Activated gamma-delta T cell (primary cell): ENCODE data around the gene TBL2.
"Not testable (repeated sequence)": the region's sequence is repeated elsewhere in the genome, so short reads cannot be mapped to it uniquely, and the experiment has no call there.

Experiments
- DNase-seq: peaks from one replicate; lab custom pipeline; 2025; lab: John Stamatoyannopoulos, UW

Gene TBL2

GRCh38 chr7:73570521-73570920 lies 7.9 kb downstream of the TBL2 start:
- no peak for DNase-seq

GRCh38 chr7:73569042-73569608 lies 9.3 kb downstream of the TBL2 start:
- no peak for DNase-seq

DNA sequence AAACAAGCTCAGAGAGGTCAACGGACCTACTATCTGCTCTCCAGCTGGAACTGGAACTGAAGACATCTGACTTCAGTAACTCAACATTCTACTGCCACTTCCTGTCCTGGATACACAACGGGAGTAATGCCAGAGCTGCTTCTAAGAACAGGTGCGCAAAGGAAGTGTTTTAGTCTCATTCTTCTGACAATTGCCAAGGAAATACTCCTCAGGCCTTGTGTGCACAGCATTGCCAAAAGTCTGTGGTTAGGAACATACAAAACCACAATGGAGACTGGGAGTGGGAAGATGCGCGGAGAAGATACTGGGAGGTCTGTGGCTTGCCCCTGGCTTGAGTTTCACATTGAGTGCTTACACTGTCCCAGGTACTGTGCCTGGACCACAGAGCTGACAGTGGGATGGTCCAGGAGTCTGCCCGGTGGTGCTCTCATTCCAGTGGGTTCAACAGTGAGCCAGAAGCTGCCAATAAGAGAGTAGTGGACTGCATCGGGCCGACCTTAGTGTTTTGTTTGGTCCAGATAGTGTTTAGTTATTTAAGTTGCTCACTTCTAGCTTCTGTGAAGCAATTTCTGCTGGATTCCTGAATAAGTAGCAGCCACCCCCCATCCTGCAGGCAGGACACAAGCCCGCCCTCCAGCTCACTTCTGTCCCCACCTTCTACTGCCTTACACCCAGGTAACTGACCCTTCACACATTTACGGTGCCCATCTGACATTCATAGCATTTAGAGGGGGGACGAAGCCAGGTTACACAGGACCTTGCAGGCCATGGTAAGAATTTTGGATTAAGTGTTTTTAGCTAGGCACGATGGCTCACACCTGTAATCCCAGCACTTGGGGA lies 10.3 kb downstream of the TBL2 start:
- DNase-seq = no peak

GRCh38 chr7:73567140-73567539 lies 11.2 kb downstream of the TBL2 start:
- DNase-seq = no peak

DNA sequence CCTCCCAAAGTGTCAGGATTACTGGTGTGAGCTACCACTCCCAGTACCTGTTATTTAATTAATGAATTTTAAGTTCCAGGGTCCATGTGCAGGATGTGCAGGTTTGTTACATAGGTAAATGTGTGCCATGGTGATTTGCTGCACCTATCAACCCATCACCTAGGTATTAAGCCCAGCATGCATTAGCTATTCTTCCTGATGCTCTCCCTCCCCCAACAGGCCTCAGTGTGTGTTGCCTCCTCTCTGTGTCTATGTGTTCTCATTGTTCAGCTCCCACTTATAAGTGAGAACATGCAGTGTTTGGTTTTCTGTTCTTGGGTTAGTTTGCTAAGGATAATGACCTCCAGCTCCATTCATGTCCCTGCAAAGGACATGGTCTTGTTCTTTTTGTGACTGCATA lies 11.9 kb downstream of the TBL2 start:
- not testable (repeated sequence) for DNase-seq

DNA sequence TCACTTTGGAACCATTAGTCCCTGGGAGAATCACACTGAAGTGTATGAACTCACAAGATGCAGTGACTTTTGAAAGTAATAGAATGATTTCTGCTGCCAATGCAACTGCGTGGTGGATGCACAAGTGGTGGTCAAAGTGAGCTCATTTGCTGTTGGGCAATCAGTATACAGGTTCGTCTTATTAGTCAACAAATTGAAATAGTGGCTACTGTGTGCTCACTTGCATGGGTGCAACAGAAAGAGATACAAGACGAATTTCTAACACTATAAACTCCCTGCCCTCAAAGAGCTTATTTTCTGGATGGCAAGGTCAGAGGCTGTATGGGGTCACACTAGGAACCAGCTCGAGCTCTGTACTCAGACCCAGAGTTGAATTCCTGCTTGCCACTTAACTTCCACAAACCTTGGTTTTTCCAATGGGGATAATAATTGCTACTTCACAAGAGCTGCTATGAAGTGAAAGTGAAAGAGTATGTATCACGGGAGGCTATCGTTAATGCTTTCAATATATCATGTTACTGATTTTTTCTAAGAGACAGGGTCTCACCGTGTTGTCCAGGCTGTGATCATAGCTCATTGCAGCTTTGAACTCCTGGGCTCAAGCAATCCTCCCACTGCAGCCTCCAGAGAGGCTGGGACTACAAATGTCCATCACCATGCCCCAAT lies 12.6 kb downstream of the TBL2 start:
- DNase-seq = no peak

DNA sequence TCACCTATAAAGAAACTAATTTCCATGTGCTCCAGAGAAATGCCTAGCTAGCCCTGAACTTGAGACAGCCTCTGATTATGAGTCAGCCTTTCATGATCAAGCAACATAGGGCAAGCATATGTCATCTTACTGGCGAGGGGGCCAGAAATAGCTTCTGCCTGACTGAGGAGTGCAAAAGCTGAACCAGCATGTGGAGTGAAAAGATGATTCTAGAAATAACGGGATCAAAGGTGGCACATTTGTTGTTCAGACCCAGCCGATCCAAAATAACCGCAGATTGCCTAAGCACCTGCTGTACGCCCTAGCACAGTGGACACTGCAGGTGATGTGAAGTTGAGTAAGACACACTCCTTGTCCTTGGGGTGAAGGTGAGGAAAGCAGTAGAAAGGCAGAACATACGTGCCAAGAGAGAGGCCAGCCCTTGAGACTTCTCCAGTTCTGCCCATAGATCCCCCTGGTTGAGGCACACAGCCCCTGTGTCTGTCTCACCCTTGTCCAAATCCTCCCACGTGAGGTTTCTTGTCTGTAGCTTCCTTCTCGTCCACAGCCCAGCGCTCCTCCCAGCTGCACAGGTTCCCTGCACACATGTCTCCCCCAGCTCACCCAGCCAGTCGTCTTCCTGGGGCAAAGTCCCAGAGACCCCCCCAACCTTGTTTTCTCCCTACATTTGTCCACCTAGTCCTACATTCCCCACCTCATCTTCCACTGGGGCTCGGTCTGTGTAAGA lies 18.1 kb downstream of the TBL2 start:
- no peak for DNase-seq

- peak; percentile 77 for DNase-seq
Observed at GRCh38 chr7:73557397-73558257, 20.8 kb downstream of the TBL2 start, which contains the start of gene BCL7B. Gene BCL7B, minus strand, starts transcription at chr7:73557690. Its CDS starts 112 bp downstream, at chr7:73557578.

DNA sequence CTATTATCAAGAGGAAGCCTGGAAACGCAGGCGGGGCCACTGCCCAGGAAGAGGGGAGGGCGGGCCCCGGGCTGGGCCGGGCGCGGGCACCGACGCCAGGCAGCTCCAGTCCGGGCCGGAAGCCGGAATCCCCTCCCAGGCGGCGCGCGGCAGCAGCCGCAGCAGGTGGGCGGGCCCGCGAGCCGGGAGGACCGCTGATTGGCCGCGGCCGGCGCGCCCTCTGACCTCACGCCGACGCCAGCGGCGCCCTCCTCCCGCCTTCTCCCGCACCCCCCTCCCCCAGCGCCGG lies 21.3 kb downstream of the TBL2 start:
- DNase-seq = peak; percentile 93

DNA sequence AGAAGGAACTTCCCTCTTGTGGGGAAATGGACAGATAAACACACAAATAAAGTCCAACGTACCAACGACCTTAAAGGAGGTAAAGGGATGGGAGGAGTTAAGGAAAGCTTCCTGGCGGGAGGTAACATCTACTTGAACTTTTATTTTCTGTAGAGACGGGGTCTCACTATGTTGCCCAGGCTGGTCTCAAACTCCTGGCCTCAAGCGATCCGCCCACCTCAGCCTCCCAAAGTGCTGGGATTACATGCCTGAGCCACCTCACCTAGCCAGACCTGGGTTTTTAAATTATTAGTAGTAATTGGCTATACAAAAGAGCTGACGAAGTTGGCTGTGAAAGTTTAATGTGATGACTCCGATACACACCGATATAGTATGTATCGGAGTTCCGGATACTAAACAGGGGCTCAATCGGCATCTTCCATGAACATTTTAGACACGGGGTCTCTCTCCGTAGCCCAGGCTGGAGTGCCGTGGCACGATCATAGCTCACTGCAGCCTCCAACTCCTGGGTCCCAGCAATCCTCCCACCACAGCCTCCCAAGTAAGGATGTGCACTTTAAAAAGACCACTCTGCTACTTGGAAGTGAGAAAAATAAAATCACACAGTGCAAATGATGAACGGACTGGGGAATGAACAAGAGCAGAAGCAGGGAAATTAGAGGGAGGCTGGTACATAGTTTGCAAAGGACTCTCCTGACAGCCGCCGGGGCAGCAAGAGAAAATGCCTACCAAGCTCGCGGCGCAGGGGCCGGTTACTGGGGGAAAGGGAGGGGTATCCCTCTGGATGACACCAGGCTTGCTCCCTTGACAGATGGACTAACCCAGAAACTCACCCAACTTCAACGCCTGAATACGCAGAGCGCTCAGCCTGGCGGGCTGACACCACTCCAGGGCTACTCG lies 21.9 kb downstream of the TBL2 start:
- no peak for DNase-seq

DNA sequence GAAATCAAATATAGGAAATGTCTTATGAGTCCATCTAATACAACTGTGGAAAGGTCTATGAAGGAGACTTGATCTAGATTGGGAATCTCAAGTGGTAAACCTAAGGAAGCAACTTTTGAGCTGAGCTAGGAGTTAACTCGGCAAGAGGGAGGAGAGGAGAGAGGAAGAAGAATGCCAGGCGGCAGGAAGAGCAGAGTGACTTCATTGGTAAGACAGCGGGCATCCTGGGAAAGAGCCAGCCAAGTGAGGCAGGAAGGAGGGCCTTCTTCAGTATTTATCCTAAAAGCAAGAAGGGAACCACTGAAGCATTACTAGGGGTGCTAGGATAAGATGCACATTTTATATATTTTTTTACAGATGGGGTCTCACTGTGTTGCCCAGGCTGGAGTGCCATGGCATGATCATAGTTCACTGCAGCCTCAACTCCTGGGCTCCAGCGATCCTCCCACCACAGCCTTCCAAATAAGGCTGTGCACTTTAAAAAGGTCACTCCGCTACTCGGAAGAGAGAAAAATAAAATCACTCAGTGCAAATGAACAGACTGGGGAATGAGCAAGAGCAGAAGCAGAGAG lies 22.9 kb downstream of the TBL2 start:
- DNase-seq = no peak

GRCh38 chr7:73550093-73550492 lies 28.3 kb downstream of the TBL2 start:
- not testable (repeated sequence) for DNase-seq

GRCh38 chr7:73549176-73549575 lies 29.2 kb downstream of the TBL2 start:
- DNase-seq = no peak

DNA sequence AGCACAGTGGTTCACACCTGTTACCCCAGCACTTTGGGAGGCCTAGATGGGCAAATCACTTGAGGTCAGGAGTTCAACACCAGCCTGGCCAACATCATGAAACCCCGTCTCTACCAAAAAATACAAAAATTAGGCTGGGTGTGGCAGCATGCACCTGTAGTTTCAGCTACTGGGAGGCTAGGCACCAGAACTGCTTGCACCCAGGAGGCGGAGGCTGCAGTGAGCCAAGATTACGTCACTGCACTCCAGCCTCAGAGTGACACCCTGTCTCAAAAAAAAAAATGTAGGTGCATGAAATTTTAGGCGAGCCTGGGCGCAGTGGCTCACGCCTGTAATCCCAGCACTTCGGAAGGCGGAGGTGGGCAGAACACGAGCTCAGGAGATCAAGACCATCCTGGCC lies 30.5 kb downstream of the TBL2 start:
- no peak for DNase-seq

DNA sequence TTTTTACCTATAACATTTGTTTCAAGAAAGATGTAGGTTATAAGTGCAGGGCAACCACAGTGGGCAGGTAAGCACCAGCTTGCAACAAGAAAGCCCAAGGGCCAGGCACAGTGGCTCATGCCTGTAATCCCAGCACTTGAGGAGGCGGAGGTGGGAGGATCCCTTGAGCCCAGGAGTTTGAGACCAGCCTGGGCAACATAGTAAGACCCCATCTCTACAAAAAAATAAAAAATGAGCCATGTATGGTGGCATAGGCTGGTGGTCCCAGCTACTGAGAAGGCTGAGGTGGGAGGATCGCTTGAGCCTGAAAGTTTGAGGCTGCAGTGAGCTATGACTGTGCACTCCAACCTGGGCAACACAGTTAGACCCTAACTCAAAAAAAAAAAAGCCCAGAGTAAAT lies 33.7 kb downstream of the TBL2 start:
- no peak for DNase-seq

DNA sequence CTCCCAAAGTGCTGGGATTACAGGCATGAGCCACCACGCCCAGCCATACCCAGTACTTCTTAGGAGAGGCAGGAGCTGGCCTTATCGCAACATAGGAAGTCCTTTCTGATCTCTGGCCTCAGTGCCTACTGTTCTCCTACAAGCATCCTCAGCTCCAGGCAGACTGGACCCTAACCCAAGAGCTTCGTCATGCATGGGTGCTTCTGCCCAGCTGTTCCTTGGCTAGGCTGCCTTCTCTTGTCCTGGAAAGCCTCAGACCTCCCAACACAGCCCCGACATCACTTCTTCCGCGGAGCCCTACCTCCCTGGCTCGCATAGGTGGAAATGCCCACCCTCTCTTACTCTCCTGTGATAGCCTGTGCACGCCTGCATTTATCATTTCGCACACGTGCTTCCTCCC lies 36.7 kb downstream of the TBL2 start:
- no peak for DNase-seq

DNA sequence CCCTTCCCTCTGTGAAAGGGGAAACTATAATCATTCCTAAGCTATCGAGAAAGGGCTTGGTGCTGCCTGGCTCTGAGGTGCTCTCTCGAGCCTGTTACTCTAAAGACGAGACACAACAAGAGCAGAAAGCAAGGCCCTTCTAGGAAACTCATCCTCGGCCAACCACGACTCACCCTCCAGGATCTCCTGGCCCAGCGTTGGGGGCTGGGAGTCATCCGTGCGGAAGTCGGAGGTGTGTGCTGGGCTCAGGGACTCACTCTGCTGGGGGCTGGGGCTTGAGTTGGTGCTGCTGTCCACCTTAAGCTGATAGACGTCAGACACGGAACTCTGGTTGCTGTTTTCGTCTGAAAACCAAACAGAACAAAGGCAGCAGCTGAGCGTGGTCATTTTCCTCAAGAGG lies 38.7 kb downstream of the TBL2 start:
- DNase-seq = no peak

DNA sequence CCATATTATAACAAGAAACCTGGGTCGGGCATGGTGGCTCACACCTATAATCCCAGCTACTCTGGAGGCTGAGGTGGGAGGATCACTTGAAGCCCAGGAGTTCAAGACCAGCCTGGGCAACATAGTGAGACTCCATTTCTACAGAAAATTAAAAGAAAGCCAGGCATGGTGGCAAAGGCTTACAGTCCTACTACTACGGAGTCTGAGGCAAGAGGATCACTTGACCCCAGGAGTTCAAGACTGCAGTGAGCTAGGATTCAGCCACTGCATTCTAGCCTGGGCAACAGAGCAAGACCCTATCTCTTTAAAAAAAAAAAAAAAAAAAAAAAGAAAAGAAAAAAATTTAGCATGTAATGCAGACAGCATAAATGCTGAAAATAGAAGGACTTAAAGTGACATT lies 39.9 kb downstream of the TBL2 start:
- not testable (repeated sequence) for DNase-seq

GRCh38 chr7:73537051-73537450 lies 41.3 kb downstream of the TBL2 start:
- DNase-seq = no peak

GRCh38 chr7:73536479-73536878 lies 41.9 kb downstream of the TBL2 start:
- DNase-seq = no peak
